HL-60 (cell line): ENCODE data around the gene CYCS.

Experiments
- GABPA ChIP-seq: IDR thresholded peaks from 2 replicates; pipeline ENCODE4 v1.6.1; 2012; ENCODE audit warnings: low read depth
- POLR2AphosphoS5 ChIP-seq: IDR thresholded peaks from 2 replicates; pipeline ENCODE4 v1.6.1; 2012; ENCODE audit warnings: low read depth
- REST ChIP-seq: IDR thresholded peaks from 2 replicates; pipeline ENCODE4 v1.6.1; 2012; ENCODE audit warnings: low read depth; ENCODE audit not compliant: insufficient replicate concordance
- SPI1 ChIP-seq: IDR thresholded peaks from 2 replicates; pipeline ENCODE4 v1.6.1; 2012; ENCODE audit warnings: low read depth, mild to moderate bottlenecking, borderline replicate concordance
- TF ChIP-seq, protein P1 (sequence below): IDR thresholded peaks from one replicate; pipeline ENCODE4 v1.5.1; 2011; ENCODE audit warnings: low read length, control low read depth, inconsistent platforms; ENCODE audit not compliant: insufficient read depth

DNA sequence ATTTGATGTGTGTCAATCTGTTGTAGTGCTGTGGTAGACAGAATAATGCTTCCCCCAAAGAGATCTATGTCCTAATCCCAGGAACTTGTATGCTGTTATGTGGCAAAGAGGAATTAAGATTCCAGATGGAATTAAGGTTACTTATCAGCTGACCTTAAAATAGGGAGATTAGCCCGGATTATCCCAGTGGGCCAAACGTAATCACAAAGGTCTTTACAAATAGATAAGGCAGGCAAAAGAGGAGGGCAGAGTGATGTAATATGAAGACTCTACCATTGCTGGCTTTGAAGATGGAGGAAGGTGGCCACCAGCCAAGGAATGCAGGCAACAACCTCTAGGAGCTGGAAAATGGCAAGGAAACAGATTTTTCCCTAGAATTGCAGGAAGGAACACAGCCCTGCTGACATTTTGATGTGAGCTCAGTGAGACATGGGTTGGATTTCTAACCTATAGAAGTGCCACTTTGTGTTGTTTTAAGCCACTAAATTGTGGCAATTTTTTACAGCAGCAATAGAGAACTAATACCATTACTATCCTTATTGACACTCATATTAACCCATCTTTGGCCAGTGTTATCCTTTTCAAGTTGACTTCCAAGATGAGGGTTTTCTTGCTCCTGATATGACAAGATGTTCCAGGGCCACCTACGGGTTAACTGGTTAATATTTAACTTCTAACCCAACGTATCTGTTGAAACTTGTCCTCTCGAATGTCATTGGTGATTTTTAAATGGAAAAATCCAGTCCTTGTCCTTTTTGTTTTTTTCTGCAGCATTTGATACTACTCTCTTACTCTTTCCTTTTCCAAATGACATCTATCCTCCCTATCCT lies 29.3 kb downstream of the CYCS start:
- TF ChIP-seq, protein P1, sequence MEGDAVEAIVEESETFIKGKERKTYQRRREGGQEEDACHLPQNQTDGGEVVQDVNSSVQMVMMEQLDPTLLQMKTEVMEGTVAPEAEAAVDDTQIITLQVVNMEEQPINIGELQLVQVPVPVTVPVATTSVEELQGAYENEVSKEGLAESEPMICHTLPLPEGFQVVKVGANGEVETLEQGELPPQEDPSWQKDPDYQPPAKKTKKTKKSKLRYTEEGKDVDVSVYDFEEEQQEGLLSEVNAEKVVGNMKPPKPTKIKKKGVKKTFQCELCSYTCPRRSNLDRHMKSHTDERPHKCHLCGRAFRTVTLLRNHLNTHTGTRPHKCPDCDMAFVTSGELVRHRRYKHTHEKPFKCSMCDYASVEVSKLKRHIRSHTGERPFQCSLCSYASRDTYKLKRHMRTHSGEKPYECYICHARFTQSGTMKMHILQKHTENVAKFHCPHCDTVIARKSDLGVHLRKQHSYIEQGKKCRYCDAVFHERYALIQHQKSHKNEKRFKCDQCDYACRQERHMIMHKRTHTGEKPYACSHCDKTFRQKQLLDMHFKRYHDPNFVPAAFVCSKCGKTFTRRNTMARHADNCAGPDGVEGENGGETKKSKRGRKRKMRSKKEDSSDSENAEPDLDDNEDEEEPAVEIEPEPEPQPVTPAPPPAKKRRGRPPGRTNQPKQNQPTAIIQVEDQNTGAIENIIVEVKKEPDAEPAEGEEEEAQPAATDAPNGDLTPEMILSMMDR, result no peak
- TF ChIP-seq GABPA (no peak), POLR2AphosphoS5 (no peak), SPI1 (no peak), REST (no peak)
